WTC11 (cell line): ENCODE measurements around the gene DRC3. TPM values are rescaled to one million over a fixed set of nuclear protein-coding genes. Genes with fewer than 3 reads are reported as not detected.

Experiments used
- total RNA-seq: library from RNA; stranded (reverse); gene quantifications from 3 replicates; pipeline ENCODE4 v1.2.3, GENCODE V29; 2021

The DRC3 gene
- total RNA-seq, 1 experiment from 2014 or later: 0.42 TPM

Other genes with a start within 250 kb of the DRC3 start
- 72.3 to 93.7 TPM (median 76.7 TPM) in 3 replicates for gene SREBF1, start 135.9 kb upstream of the DRC3 start, total RNA-seq
- gene TOM1L2, start 462 bp upstream of the DRC3 start, total RNA-seq: 5.2 to 6.7 TPM (median 6.4 TPM) in 3 replicates
- 32.2 to 36.8 TPM (median 33.5 TPM) in 3 replicates for gene ATPAF2, start 66.3 kb downstream of the DRC3 start, total RNA-seq
- 15.4 to 16.0 TPM (median 15.7 TPM) in 3 replicates for gene GID4, start 66.5 kb downstream of the DRC3 start, total RNA-seq
- gene DRG2, start 115.1 kb downstream of the DRC3 start, total RNA-seq: 40.8 to 43.1 TPM (median 41.4 TPM) in 3 replicates
- 2.6 to 4.5 TPM (median 3.6 TPM) in 3 replicates for gene MYO15A, start 135.9 kb downstream of the DRC3 start, total RNA-seq
- 105 to 115 TPM (median 111 TPM) in 3 replicates for gene ALKBH5, start 211.0 kb downstream of the DRC3 start, total RNA-seq